ENCODE data around the gene AUTS2. TPM values are rescaled to one million over a fixed set of nuclear protein-coding genes. Genes with fewer than 3 reads are reported as not detected.

The AUTS2 gene
- total RNA-seq, 1 experiment from 2014 or later = 50.0 TPM

DNA sequence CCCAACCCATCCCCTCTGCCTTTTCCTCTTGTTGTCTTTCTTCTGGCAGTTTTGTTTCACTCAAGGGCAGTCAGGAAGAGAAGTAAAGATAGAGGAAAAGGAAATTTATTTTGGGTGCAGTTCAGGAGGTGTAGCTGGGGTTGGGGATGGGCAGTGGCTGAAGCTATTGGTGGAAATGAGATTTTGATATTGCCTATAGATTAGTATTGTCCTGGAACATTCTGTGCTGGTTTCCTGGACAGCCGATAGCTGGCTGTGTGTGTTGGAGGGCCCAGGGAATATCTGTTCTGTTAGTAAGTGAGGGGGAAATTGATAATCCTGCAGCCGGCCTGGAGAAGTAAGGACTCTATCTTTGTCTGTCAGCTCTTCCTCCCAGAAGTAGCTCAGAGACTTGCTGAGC, 107.8 kb downstream of the AUTS2 start:
- TF ChIP-seq MXD4 (CRISPR knock-in tag; IDR thresholded peaks at IDR 0.05; ENCODE audit: borderline replicate concordance) = no peak
- TF ChIP-seq CREM (CRISPR knock-in tag; IDR thresholded peaks at IDR 0.05) = no peak
- no peak for TF ChIP-seq SMAD4 (CRISPR knock-in tag; IDR thresholded peaks at IDR 0.05)
- TF ChIP-seq ZSCAN18 (CRISPR knock-in tag; IDR thresholded peaks at IDR 0.05) = no peak
- POLR2A ChIA-PET = no interaction called here
- Mint-ChIP-seq H3K9me3 (no peaks in the 10 kb centered on the region), H3K27me3 (ENCODE audit: low read depth) (peaks cover 18% of the 10 kb centered on the region), H3K4me3 (no peak overlapping the region), H3K36me3 (no peaks in the 10 kb centered on the region), H3K4me1 (peaks cover 61% of the 10 kb centered on the region), H3K27ac (no peak overlapping the region)
- DNase-seq (ENCODE audit: low spot score) = no peak
- ATAC-seq = no peak
- CTCF ChIA-PET = interaction anchor here (1.0 kb wide), 1 partner anchor 29 kb away, joined by 3 read pairs; no protein-coding TSS in a partner anchor

DNA sequence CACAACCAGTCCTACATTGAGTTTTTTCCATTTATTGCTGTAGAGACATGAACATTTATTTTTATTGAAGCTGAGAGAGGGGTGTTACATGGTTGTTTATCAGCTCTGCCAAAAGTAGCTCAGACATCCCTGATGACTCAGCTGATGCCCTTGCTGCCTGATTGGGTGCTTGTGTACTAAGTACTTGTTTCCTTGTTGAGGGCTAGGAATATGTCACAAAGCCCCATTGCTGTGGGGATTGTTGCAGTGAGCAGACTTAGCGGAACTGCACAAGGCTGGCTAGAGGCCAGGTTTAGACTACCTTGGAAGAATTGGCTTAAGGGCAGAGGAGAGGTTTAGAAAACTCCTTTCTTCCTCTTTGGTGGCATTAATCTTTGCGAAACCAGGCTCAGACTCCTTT, 110.6 kb downstream of the AUTS2 start:
- Mint-ChIP-seq H3K36me3 (no peaks in the 10 kb centered on the region), H3K4me1 (peaks cover 61% of the 10 kb centered on the region), H3K27ac (no peak overlapping the region), H3K27me3 (ENCODE audit: low read depth) (peaks cover 15% of the 10 kb centered on the region), H3K9me3 (no peaks in the 10 kb centered on the region), H3K4me3 (no peak overlapping the region)
- CTCF ChIA-PET = no interaction called here
- no peak for ATAC-seq
- TF ChIP-seq IRF2 (CRISPR knock-in tag; IDR thresholded peaks at IDR 0.05; ENCODE audit: borderline replicate concordance, low read depth) = no peak
- TF ChIP-seq NR2C2 (CRISPR knock-in tag; IDR thresholded peaks at IDR 0.05) = no peak
- TF ChIP-seq, protein P1, sequence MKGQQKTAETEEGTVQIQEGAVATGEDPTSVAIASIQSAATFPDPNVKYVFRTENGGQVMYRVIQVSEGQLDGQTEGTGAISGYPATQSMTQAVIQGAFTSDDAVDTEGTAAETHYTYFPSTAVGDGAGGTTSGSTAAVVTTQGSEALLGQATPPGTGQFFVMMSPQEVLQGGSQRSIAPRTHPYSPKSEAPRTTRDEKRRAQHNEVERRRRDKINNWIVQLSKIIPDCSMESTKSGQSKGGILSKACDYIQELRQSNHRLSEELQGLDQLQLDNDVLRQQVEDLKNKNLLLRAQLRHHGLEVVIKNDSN (CRISPR knock-in tag; IDR thresholded peaks at IDR 0.05) = no peak
- TF ChIP-seq RORB (CRISPR knock-in tag; IDR thresholded peaks at IDR 0.05) = no peak
- TF ChIP-seq ZBTB21 (CRISPR knock-in tag; IDR thresholded peaks at IDR 0.05; ENCODE audit: borderline replicate concordance) = no peak
- no peak for TF ChIP-seq PRDM15 (CRISPR knock-in tag; IDR thresholded peaks at IDR 0.05)
- TF ChIP-seq, protein P2, sequence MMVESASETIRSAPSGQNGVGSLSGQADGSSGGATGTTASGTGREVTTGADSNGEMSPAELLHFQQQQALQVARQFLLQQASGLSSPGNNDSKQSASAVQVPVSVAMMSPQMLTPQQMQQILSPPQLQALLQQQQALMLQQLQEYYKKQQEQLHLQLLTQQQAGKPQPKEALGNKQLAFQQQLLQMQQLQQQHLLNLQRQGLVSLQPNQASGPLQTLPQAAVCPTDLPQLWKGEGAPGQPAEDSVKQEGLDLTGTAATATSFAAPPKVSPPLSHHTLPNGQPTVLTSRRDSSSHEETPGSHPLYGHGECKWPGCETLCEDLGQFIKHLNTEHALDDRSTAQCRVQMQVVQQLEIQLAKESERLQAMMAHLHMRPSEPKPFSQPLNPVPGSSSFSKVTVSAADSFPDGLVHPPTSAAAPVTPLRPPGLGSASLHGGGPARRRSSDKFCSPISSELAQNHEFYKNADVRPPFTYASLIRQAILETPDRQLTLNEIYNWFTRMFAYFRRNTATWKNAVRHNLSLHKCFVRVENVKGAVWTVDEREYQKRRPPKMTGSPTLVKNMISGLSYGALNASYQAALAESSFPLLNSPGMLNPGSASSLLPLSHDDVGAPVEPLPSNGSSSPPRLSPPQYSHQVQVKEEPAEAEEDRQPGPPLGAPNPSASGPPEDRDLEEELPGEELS (CRISPR knock-in tag; IDR thresholded peaks at IDR 0.05) = no peak
- no peak for TF ChIP-seq ZNF425 (CRISPR knock-in tag; conservative IDR thresholded peaks at IDR 0.05)
- TF ChIP-seq CDX4 (CRISPR knock-in tag; IDR thresholded peaks at IDR 0.05; ENCODE audit: borderline replicate concordance) = no peak
- TF ChIP-seq SOX15 (CRISPR knock-in tag; IDR thresholded peaks at IDR 0.05) = no peak
- no peak for TF ChIP-seq ATF6 (CRISPR knock-in tag; IDR thresholded peaks at IDR 0.05)
- no peak for TF ChIP-seq ZNF232 (CRISPR knock-in tag; IDR thresholded peaks at IDR 0.05)
- TF ChIP-seq, protein P3, sequence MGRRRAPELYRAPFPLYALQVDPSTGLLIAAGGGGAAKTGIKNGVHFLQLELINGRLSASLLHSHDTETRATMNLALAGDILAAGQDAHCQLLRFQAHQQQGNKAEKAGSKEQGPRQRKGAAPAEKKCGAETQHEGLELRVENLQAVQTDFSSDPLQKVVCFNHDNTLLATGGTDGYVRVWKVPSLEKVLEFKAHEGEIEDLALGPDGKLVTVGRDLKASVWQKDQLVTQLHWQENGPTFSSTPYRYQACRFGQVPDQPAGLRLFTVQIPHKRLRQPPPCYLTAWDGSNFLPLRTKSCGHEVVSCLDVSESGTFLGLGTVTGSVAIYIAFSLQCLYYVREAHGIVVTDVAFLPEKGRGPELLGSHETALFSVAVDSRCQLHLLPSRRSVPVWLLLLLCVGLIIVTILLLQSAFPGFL (CRISPR knock-in tag; IDR thresholded peaks at IDR 0.05; ENCODE audit: borderline replicate concordance) = no peak
- no peak for TF ChIP-seq SMAD4 (CRISPR knock-in tag; IDR thresholded peaks at IDR 0.05)
- TF ChIP-seq NFATC4 (CRISPR knock-in tag; IDR thresholded peaks at IDR 0.05) = no peak
- no peak for TF ChIP-seq NR1H2 (CRISPR knock-in tag; IDR thresholded peaks at IDR 0.05)
- no peak for TF ChIP-seq EMX1 (CRISPR knock-in tag; IDR thresholded peaks at IDR 0.05)
- POLR2A ChIA-PET = no interaction called here
- no peak for DNase-seq (ENCODE audit: low spot score)
